Activated naive CD4-positive, alpha-beta T cell treated with anti-CD3 and anti-CD28 coated beads for 36 hours (primary cell): ENCODE data around the gene EEF1AKMT2. TPM values are rescaled to one million over a fixed set of nuclear protein-coding genes. Genes with fewer than 3 reads are reported as not detected.

Source experiments
- CTCF ChIA-PET: fragments of 350-600 bp; sonication (Branson Sonifier 250); formaldehyde crosslinking; loops from one replicate; lab custom pipeline; 2021; ENCODE audit warnings: antibody characterized with exemption; lab: Charles Lee
- DNase-seq: peaks from one replicate; pipeline ENCODE4 v3.0.0-alpha.2; 2020
- H3K27ac Mint-ChIP-seq: one replicate; pipeline ENCODE4 v1.8.0; 2021; ENCODE audit warnings: mild to moderate bottlenecking, mixed read lengths
- H3K27me3 Mint-ChIP-seq: one replicate; pipeline ENCODE4 v1.8.0; 2021; ENCODE audit warnings: low read depth, mixed read lengths
- H3K36me3 Mint-ChIP-seq: one replicate; pipeline ENCODE4 v1.8.0; 2021; ENCODE audit warnings: low read depth, mixed read lengths
- H3K4me1 Mint-ChIP-seq: one replicate; pipeline ENCODE4 v1.8.0; 2021; ENCODE audit warnings: low read depth, mixed read lengths
- H3K4me3 Mint-ChIP-seq: one replicate; pipeline ENCODE4 v1.8.0; 2021; ENCODE audit warnings: mild to moderate bottlenecking, moderate library complexity, mixed read lengths
- H3K9me3 Mint-ChIP-seq: one replicate; pipeline ENCODE4 v1.8.0; 2021; ENCODE audit warnings: mixed read lengths
- intact Hi-C: fragments of 100-400 bp; cut with micrococcal nuclease; formaldehyde crosslinking; loops from one replicate; pipeline ENCODE4 v1.15.1; 2023
- total RNA-seq, 2 experiments: library from RNA; stranded (reverse); gene quantifications; one replicate each; pipeline ENCODE4 v1.2.3, GENCODE V29; 2021

EEF1AKMT2 gene
- total RNA-seq, 2 experiments from 2014 or later: 22.5 to 25.5 TPM

- DNase-seq: no peak
Observed at GRCh38 chr10:124713679-124714255, 77.9 kb downstream of the EEF1AKMT2 start.

GRCh38 chr10:124712704-124713407 is 78.8 kb downstream of the EEF1AKMT2 start:
- no peak for DNase-seq
- intact Hi-C loops: no loop called here
- no peak overlapping the region for H3K4me3 Mint-ChIP-seq
- no peaks in the 10 kb centered on the region for H3K9me3 Mint-ChIP-seq
- H3K27me3 Mint-ChIP-seq: no peaks in the 10 kb centered on the region
- H3K36me3 Mint-ChIP-seq: no peaks in the 10 kb centered on the region
- H3K4me1 Mint-ChIP-seq: peaks cover 70% of the 10 kb centered on the region
- CTCF ChIA-PET: interaction anchor here (0.8 to 1.0 kb wide), 3 partner anchors 10 to 29 kb away, joined by 3 to 6 read pairs (median 4); no protein-coding TSS in a partner anchor
- no peak overlapping the region for H3K27ac Mint-ChIP-seq

More at GRCh38 chr10:124713679-124714255, 77.9 kb downstream of the EEF1AKMT2 start:
- Mint-ChIP-seq H3K27me3 (no peaks in the 10 kb centered on the region), H3K36me3 (no peaks in the 10 kb centered on the region), H3K9me3 (no peaks in the 10 kb centered on the region), H3K27ac (no peak overlapping the region), H3K4me3 (no peak overlapping the region), H3K4me1 (peaks cover 72% of the 10 kb centered on the region)
- CTCF ChIA-PET: interaction anchor here (0.8 to 1.9 kb wide), 3 partner anchors 11 to 35 kb away, joined by 3 to 6 read pairs (median 5); no protein-coding TSS in a partner anchor
- intact Hi-C loops: no loop called here

DNA sequence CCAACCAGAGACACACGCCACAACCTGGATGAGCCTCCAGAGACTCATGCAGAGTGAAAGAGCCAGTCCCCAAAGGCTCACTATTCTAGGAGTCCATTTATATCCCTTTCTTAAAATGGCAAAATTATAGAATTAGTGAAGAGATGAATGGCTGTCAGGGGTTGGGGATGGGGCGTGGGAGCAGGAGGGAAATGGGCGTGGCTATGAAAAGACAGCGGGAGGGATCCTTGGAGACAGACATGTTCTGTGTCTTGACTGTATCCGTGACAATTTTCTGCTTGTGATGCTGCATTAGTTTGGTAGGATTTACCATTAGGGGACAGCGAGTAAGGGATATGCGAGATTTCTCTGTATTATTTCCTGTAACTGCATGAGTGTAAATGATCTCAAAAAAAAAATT is 80.5 kb downstream of the EEF1AKMT2 start:
- intact Hi-C loops: no loop called here
- no peak overlapping the region for H3K4me3 Mint-ChIP-seq
- no peaks in the 10 kb centered on the region for H3K9me3 Mint-ChIP-seq
- no peak for DNase-seq
- no peak overlapping the region for H3K27ac Mint-ChIP-seq
- H3K36me3 Mint-ChIP-seq: peaks cover 2% of the 10 kb centered on the region
- CTCF ChIA-PET: no interaction called here
- peaks cover 65% of the 10 kb centered on the region for H3K4me1 Mint-ChIP-seq
- no peaks in the 10 kb centered on the region for H3K27me3 Mint-ChIP-seq

DNA sequence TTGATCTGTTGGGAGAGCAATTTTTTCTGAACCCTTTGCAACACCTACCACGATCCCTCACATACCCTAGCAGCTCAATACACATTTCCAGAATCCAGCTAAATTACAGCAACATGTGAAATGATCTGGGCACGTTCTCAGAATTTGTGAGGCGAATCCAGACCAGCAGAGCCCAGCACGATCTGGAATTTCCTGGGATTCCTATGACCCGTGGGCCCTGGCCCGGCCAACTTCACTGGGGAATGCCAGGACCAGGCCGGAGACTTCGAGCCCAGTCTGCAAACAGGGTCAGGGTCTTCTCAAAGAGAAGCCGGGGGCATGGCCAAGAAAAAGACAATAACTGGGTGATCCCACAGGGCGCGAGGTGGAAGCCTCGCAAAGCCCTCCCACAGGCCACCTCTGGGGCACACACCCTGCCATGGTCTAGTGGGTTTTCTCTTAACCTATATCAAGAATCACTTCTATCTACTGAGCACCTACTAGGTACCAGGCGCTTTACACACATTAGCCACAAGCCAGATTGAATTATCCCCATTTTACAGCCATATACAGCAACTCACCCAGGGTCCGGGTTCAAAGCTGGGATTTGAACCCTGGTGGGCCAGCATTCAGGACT is 81.3 kb downstream of the EEF1AKMT2 start:
- Mint-ChIP-seq H3K4me1 (peaks cover 65% of the 10 kb centered on the region), H3K4me3 (no peak overlapping the region)

GRCh38 chr10:124709861-124710260 is 81.8 kb downstream of the EEF1AKMT2 start:
- no peaks in the 10 kb centered on the region for H3K9me3 Mint-ChIP-seq
- H3K4me3 Mint-ChIP-seq: no peak overlapping the region
- no peaks in the 10 kb centered on the region for H3K27me3 Mint-ChIP-seq
- peaks cover 65% of the 10 kb centered on the region for H3K4me1 Mint-ChIP-seq
- DNase-seq: no peak
- intact Hi-C loops: no loop called here
- peaks cover 3% of the 10 kb centered on the region for H3K36me3 Mint-ChIP-seq
- H3K27ac Mint-ChIP-seq: no peak overlapping the region
- CTCF ChIA-PET: interaction anchor here (2.7 kb wide), 1 partner anchor 9 kb away, joined by 15 read pairs; no protein-coding TSS in a partner anchor

More for the DNA sequence above, 81.3 kb downstream of the EEF1AKMT2 start:
- Mint-ChIP-seq H3K27ac (no peak overlapping the region), H3K27me3 (no peaks in the 10 kb centered on the region), H3K9me3 (no peaks in the 10 kb centered on the region), H3K36me3 (peaks cover 3% of the 10 kb centered on the region)
- CTCF ChIA-PET: interaction anchor here (2.7 kb wide), 1 partner anchor 8 kb away, joined by 15 read pairs; no protein-coding TSS in a partner anchor
- intact Hi-C loops: no loop called here
- no peak for DNase-seq

GRCh38 chr10:124708922-124709520 is 82.7 kb downstream of the EEF1AKMT2 start:
- Mint-ChIP-seq H3K9me3 (no peaks in the 10 kb centered on the region), H3K4me3 (no peak overlapping the region), H3K27ac (no peak overlapping the region), H3K27me3 (no peaks in the 10 kb centered on the region), H3K36me3 (peaks cover 3% of the 10 kb centered on the region), H3K4me1 (peaks cover 67% of the 10 kb centered on the region)
- CTCF ChIA-PET: interaction anchor here (1.2 to 4.2 kb wide), 3 partner anchors 9 to 24 kb away, joined by 3 to 20 read pairs (median 15); no protein-coding TSS in a partner anchor
- no peak for DNase-seq
- intact Hi-C loops: no loop called here

DNA sequence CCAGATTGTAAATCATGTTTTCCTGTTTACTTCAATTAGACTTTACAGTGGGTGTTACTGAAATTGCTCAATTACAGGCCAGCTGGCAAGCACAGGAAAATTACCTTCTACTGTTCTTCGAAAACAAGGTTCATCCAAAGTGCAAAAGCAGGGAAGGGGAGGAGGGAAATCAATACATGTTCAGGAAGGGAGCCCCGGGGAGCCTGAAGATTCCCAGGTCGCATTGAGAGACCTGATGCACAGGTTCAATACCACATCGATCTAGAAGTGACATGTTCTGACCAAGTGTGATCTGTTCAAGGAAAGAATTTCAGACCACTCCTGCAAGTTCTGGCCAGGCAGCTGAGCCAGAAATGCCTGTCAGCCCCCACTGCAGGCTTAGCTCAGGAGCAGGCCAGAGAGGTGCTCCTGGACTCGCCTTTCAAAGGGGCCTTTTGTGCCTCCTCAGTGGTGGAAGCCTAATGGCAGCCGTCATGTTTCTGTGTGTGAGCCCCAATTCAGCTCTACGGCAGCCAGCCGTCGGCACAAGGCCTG is 83.4 kb downstream of the EEF1AKMT2 start:
- Mint-ChIP-seq H3K9me3 (no peaks in the 10 kb centered on the region), H3K36me3 (peaks cover 3% of the 10 kb centered on the region), H3K27me3 (no peaks in the 10 kb centered on the region), H3K27ac (no peak overlapping the region), H3K4me1 (peaks cover 67% of the 10 kb centered on the region), H3K4me3 (no peak overlapping the region)
- CTCF ChIA-PET: interaction anchor here (1.2 to 4.7 kb wide), 4 partner anchors 10 to 33 kb away, joined by 3 to 32 read pairs (median 18); no protein-coding TSS in a partner anchor
- DNase-seq: no peak
- intact Hi-C loops: no loop called here

Other genes starting within 250 kb of the EEF1AKMT2 start
- 10 to 100 TPM; 11.8 to 11.9 TPM for gene FAM53B, start 47.5 kb downstream of the EEF1AKMT2 start, total RNA-seq
- 10 to 100 TPM; 16.6 to 17.9 TPM for gene ABRAXAS2, start 9.9 kb upstream of the EEF1AKMT2 start, total RNA-seq
- 10 to 100 TPM; 10.1 to 10.8 TPM for gene ZRANB1, start 150.2 kb upstream of the EEF1AKMT2 start, total RNA-seq